C4-2B (cell line): ENCODE measurements around the gene PDSS2.
"Not testable (repeated sequence)": the region's sequence is repeated elsewhere in the genome, so short reads cannot be mapped to it uniquely, and the experiment has no call there.

Source experiments
- H3K27ac ChIP-seq: fragments of 450-650 bp; 2 replicates; pipeline ENCODE4 v1.5.1; 2017
- CTCF ChIP-seq: fragments of 450-650 bp; conservative IDR thresholded peaks from 2 replicates; pipeline ENCODE4 v1.5.1; 2017; ENCODE audit warnings: mild to moderate bottlenecking
- ZFX ChIP-seq: fragments of 450-650 bp; IDR thresholded peaks from 2 replicates; pipeline ENCODE4 v1.6.1; 2017

The PDSS2 gene

GRCh38 chr6:107383705-107384104 is 75.7 kb downstream of the PDSS2 start:
- TF ChIP-seq CTCF: no peak
- no peak for TF ChIP-seq ZFX
- no peak overlapping the region for H3K27ac ChIP-seq

GRCh38 chr6:107374264-107374663 is 85.1 kb downstream of the PDSS2 start:
- TF ChIP-seq ZFX: no peak
- TF ChIP-seq CTCF: no peak
- H3K27ac ChIP-seq: no peak overlapping the region

- no peak for TF ChIP-seq CTCF
- no peak for TF ChIP-seq ZFX
These were observed 89.9 kb downstream of the PDSS2 start for GRCh38 chr6:107369493-107369892.

GRCh38 chr6:107368471-107368870 is 90.9 kb downstream of the PDSS2 start:
- TF ChIP-seq CTCF (no peak), ZFX (no peak)
- no peak overlapping the region for H3K27ac ChIP-seq

More at GRCh38 chr6:107369493-107369892, 89.9 kb downstream of the PDSS2 start:
- no peak overlapping the region for H3K27ac ChIP-seq

- H3K27ac ChIP-seq: not testable (repeated sequence)
These were observed 95.2 kb downstream of the PDSS2 start for GRCh38 chr6:107364173-107364572.

GRCh38 chr6:107361753-107362604 is 97.4 kb downstream of the PDSS2 start:
- TF ChIP-seq CTCF: no peak
- no peak overlapping the region for H3K27ac ChIP-seq

GRCh38 chr6:107360476-107360875 is 98.9 kb downstream of the PDSS2 start:
- TF ChIP-seq CTCF (no peak), ZFX (no peak)
- H3K27ac ChIP-seq: no peak overlapping the region

GRCh38 chr6:107357842-107358241 is 101.5 kb downstream of the PDSS2 start:
- no peak overlapping the region for H3K27ac ChIP-seq

More at GRCh38 chr6:107357842-107358241, 101.5 kb downstream of the PDSS2 start:
- TF ChIP-seq ZFX (no peak), CTCF (no peak)
